HG02642 (cell line): Measurements from ENCODE around the gene GATA5.

Experiments used
- ATAC-seq: cut with Tn5 transposase; IDR thresholded peaks from one replicate; pipeline ENCODE4 v1.9.1; 2021; ENCODE audit warnings: mild to moderate bottlenecking; ENCODE audit not compliant: unreplicated experiment, poor library complexity

Gene GATA5

GRCh38 chr20:62489186-62489931 lies 13.6 kb upstream of the GATA5 start:
- ATAC-seq = no peak

- no peak for ATAC-seq
Measured at GRCh38 chr20:62488470-62488869, 12.7 kb upstream of the GATA5 start.

GRCh38 chr20:62487561-62488354 lies 12.0 kb upstream of the GATA5 start:
- ATAC-seq = no peak

GRCh38 chr20:62487118-62487517 lies 11.3 kb upstream of the GATA5 start:
- no peak for ATAC-seq

GRCh38 chr20:62486484-62486883 lies 10.7 kb upstream of the GATA5 start:
- ATAC-seq = no peak

GRCh38 chr20:62485701-62486089 lies 9.9 kb upstream of the GATA5 start:
- ATAC-seq = no peak

- no peak for ATAC-seq
Measured at GRCh38 chr20:62485062-62485700, 9.4 kb upstream of the GATA5 start.

GRCh38 chr20:62484478-62484877 lies 8.7 kb upstream of the GATA5 start:
- no peak for ATAC-seq

- ATAC-seq = no peak
Measured at GRCh38 chr20:62483613-62484458, 8.0 kb upstream of the GATA5 start.

GRCh38 chr20:62482974-62483373 lies 7.2 kb upstream of the GATA5 start:
- no peak for ATAC-seq

GRCh38 chr20:62482146-62482809 lies 6.5 kb upstream of the GATA5 start:
- no peak for ATAC-seq

- ATAC-seq = no peak
Measured at GRCh38 chr20:62481425-62482145, 5.8 kb upstream of the GATA5 start.

- no peak for ATAC-seq
Measured at GRCh38 chr20:62480318-62480717, 4.5 kb upstream of the GATA5 start.

GRCh38 chr20:62479656-62480055 lies 3.9 kb upstream of the GATA5 start:
- ATAC-seq = no peak

GRCh38 chr20:62479156-62479555 lies 3.4 kb upstream of the GATA5 start:
- ATAC-seq = no peak

- ATAC-seq = no peak
Measured at GRCh38 chr20:62477669-62478455, 2.1 kb upstream of the GATA5 start.

- ATAC-seq = no peak
Measured at GRCh38 chr20:62476056-62476838, 452 bp upstream of the GATA5 start.
